GM06990 (cell line): Measurements from ENCODE around the gene TGFB1.

ENCODE experiments used
- DNase-seq: peaks from one replicate; pipeline ENCODE4 v3.0.0-alpha.2; 2011; ENCODE audit not compliant: insufficient read length; ENCODE audit errors: extremely low read depth
- H3K27me3 ChIP-seq: replicated peaks from 2 replicates; pipeline ENCODE4 v1.6.0; 2011; ENCODE audit warnings: low read length; ENCODE audit not compliant: control insufficient read depth, insufficient read depth
- H3K36me3 ChIP-seq: 2 replicates; pipeline ENCODE4 v1.5.1; 2011; ENCODE audit warnings: low read length; ENCODE audit not compliant: control insufficient read depth, insufficient read depth
- H3K4me3 ChIP-seq: replicated peaks from 2 replicates; pipeline ENCODE4 v1.5.1; 2011; ENCODE audit warnings: low read depth, mild to moderate bottlenecking, control low read depth, low read length
- CTCF ChIP-seq: IDR thresholded peaks from 2 replicates; pipeline ENCODE4 v1.5.1; 2011; ENCODE audit warnings: low read length, control low read depth, mild to moderate bottlenecking, inconsistent platforms; ENCODE audit not compliant: insufficient read depth, poor library complexity, severe bottlenecking

Gene TGFB1

DNA sequence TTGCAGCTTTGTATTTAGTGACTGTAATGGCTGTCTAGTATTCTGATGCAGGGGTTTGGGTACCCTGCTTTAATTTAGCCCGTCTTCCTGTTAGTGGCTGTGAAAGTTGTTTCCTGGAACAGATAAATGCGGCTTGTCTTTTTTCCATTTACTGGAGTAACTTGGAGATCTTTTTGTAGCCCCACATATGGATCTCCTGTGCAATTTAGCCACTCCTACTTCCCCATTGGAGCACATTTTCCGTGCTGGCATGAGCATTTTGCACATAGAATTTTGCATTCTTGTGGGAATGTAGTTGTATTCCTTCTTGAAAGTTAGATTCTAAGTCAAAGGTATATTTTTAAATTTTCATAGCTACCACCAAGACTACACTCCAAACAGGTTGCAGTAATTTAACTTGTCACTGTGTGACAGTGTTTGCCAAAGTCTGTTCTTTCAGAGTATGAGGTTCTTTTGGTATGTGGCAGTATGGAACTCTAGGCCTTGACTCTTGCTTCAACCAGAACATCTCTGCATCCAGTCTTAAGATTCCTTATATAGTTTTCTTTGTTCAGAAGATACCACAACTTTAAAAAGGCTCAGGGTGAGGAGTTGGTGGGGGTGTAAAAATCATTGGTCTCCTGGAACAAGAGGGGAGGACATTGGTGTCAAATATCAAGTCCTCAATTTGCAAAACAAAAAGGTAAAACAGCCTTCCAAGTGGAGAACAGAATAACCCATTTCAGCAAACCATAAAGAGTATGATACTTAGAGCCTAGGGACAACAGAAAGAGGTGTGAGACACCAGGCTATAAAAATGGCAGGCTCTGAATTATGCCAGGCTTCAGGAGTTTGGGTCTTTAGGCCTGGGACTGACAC is 64.8 kb downstream of the TGFB1 start:
- Histone ChIP-seq H3K4me3 (no peak overlapping the region), H3K27me3 (no peaks in the 10 kb centered on the region), H3K36me3 (peaks cover 26% of the 10 kb centered on the region)
- no peak for TF ChIP-seq CTCF
- no peak for DNase-seq
